Suprapubic skin (tissue), 3 donors: Measurements from ENCODE around the gene INAVA.

Experiments
- POLR2A ChIP-seq, 2 donors: fragments of 450-650 bp; IDR thresholded peaks; one replicate each; pipeline ENCODE4 v1.6.1; 2017; ENCODE audit warnings: antibody characterized with exemption in 2 of 2, mild to moderate bottlenecking in 2 of 2, moderate library complexity in 2 of 2
- TF ChIP-seq, protein P1 (sequence below), 2 donors: fragments of 200-600 bp in 1 of 2; fragments of 450-650 bp in 1 of 2; sonication (generic) in 1 of 2; IDR thresholded peaks; one replicate each; pipeline ENCODE4 v1.5.1; 2016 to 2019; ENCODE audit warnings: antibody characterized with exemption in 2 of 2, mild to moderate bottlenecking in 1 of 2, moderate library complexity in 1 of 2

DNA sequence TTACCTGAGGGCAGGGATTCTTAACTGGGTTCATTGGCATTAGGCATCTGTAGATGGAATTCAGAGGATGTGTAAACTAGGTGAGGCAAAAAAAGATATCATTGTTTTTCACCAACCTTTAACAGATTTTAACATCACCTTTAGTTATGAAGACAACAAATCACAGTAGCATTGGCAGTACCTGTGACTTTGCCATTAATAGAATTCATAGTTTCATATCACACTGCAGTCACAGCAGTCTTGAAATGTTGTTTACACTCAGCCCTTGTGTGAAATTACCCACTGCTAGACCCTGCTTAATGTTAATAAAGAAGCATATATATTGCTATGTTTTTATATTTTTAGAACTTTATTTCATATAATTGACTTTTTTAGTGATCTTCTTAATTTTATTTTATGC, 1.7 kb upstream of the INAVA start:
- TF ChIP-seq, protein P1, sequence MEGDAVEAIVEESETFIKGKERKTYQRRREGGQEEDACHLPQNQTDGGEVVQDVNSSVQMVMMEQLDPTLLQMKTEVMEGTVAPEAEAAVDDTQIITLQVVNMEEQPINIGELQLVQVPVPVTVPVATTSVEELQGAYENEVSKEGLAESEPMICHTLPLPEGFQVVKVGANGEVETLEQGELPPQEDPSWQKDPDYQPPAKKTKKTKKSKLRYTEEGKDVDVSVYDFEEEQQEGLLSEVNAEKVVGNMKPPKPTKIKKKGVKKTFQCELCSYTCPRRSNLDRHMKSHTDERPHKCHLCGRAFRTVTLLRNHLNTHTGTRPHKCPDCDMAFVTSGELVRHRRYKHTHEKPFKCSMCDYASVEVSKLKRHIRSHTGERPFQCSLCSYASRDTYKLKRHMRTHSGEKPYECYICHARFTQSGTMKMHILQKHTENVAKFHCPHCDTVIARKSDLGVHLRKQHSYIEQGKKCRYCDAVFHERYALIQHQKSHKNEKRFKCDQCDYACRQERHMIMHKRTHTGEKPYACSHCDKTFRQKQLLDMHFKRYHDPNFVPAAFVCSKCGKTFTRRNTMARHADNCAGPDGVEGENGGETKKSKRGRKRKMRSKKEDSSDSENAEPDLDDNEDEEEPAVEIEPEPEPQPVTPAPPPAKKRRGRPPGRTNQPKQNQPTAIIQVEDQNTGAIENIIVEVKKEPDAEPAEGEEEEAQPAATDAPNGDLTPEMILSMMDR (IDR thresholded peaks at IDR 0.05): no peak
- TF ChIP-seq POLR2A (IDR thresholded peaks at IDR 0.05): no peak
